VCaP (cell line): Measurements from ENCODE around the gene RAD1.

ENCODE experiments used
- H3K27ac ChIP-seq: fragments of 450-650 bp; 2 replicates; pipeline ENCODE4 v1.5.1; 2017
- CTCF ChIP-seq: fragments of 450-650 bp; conservative IDR thresholded peaks from 2 replicates; pipeline ENCODE4 v1.5.1; 2017; ENCODE audit warnings: mild to moderate bottlenecking, moderate library complexity

The RAD1 gene

DNA sequence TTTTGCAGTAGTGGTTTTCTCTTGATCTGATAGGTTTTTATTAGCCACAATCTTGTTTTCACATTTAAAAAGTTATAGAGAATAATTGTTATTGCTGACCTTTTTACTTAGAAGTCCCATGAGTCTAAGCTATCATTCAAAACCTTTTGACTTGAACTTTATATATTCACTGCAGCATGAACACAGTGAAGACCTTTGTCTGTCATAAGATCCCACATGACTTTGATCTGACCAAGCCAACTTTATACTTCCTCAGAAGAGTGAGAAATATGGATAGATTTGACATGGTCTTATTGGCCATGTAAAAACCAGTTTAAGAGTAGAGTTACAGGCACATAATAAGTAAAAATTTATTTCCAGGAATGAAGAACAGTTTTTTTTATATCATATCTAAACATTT, 34.1 kb downstream of the RAD1 start:
- TF ChIP-seq CTCF = no peak
- H3K27ac ChIP-seq = no peak overlapping the region

DNA sequence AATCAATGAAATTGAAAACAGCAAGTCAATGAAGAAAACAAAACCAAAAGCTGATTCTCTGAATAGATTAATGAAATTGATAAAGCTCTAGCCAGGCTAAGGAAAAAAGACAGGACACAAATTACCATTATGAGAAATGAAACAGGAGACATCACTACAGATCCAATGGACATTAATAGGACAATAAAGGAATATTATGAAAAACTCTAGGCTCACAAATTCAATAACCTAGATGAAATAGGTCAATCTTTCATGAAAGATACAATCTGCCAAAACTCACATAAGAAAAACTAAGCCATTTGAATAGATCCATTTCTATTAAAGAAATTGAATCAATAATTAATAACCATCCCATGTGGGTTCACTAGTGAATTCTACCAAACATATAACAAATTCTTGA, 39.0 kb downstream of the RAD1 start:
- no peak overlapping the region for H3K27ac ChIP-seq
- no peak for TF ChIP-seq CTCF

DNA sequence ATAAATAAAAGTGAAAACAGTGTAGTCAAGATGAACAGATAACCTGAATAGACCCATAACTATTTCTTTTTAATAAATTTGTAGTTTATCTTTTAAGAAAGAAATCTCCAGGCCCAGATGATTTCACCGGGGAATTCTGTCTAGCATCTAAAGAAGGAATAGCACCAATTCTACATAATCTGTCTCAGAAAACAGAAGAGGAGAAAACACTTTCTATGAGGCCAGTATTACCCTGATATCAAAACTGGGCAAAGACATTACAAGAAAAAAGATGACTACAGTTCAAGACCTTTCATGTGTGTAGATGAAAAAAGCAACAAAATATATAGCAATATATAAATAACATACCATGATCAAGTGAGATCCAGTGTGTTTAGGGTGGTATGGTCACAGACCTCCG, 44.9 kb downstream of the RAD1 start:
- no peak overlapping the region for H3K27ac ChIP-seq
- TF ChIP-seq CTCF = no peak

- no peak for TF ChIP-seq CTCF
- no peak overlapping the region for H3K27ac ChIP-seq
Observed at GRCh38 chr5:34869256-34869655, 46.0 kb downstream of the RAD1 start.

DNA sequence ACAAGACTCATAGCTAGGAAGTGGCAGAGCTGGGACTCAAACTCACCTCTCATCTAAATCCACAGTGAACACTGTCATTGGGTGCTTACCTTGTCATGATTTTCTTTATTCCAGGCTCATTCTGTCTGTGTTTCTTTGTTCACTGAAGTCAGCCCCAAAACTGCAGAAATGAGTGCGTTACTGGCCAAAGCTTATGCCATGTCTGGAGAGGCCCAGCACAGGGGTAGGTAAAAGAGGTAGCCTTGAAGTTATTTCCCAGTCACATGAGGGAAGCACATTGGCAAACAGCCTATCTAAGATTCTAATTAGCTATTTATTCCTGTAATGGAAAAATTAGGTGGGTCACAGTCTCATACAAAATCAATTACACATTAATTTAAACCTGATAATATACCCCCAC, 46.5 kb downstream of the RAD1 start:
- no peak for TF ChIP-seq CTCF
- no peak overlapping the region for H3K27ac ChIP-seq

DNA sequence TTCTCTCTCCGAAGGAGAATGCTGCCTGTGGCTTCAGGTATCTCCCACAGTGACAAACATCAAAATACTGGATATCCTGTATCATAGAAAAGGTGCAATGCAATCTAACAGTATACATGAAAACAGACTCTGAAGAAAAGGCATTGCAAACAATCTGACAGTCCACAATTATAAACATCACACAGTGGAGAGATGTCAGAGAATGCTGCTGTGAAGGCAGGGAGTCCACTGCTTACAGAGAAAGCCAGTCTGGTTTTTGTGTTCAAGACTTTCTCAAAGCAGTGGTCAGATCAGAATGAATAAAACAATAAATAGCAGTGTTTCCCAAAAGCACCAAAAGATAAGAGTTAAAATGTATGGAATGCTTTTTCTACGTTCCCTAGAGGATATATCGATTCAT, 47.6 kb downstream of the RAD1 start:
- no peak overlapping the region for H3K27ac ChIP-seq
- no peak for TF ChIP-seq CTCF

- H3K27ac ChIP-seq = no peak overlapping the region
- no peak for TF ChIP-seq CTCF
Observed at GRCh38 chr5:34866989-34867471, 48.3 kb downstream of the RAD1 start.

DNA sequence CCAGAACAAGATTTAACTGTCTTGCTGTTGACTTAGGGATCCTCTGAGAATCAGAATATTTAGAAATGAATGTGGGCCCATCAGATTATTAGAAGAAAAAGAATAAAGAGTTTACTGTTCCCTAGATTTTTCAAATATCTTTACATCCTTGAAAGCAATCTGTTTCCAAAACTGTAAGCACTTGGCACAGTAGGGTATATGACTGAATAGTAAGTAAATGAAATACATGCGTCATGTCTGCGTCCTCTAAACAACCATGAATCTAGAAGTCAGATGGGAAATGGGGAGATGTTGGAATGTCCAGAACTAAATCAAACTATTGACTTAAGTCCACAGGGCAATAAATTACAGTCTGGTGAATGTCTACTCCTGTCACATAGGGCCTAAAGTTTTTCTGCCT, 50.2 kb downstream of the RAD1 start:
- no peak overlapping the region for H3K27ac ChIP-seq
- TF ChIP-seq CTCF = no peak
